Medulla oblongata (tissue), 1 donor: ENCODE results near the gene STN1.

Source experiments
- DNase-seq: peaks from one replicate; pipeline ENCODE4 v3.0.0-alpha.2; 2015; ENCODE audit errors: extremely low spot score

STN1 gene

DNA sequence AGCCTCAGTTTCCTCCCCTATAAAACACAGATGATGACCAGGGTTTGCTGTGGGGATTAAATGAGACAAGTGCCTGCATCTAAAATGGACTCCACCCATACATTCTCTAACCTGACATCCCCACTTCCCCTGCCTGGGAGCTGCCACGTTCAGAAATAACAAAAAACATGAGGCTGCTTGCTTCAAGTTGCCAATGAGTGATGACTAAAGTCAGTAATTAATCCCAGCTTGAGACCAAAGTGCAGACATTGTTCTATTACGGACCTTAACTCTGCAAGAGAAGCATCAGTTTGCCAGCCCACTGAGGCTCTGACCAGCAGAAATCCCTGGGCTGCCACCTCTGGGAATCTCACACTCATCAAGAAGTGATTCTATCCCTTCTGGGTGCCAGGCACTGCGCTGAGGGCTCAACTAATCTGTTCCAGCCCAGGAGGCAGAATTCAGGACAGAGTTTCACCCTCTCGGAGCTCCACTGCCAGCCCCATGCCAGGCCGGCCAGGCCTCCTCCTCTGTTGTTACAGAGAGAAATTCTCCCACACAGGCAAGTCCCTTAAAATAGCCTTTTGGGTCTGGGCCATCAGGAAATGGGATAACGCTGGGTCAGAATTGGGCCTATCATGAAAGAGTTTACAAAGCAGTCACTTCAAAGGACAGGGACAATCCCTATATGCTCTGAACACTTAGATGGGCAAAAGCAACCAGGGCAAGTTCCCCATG lies 74.0 kb downstream of the STN1 start:
- no peak for DNase-seq

DNA sequence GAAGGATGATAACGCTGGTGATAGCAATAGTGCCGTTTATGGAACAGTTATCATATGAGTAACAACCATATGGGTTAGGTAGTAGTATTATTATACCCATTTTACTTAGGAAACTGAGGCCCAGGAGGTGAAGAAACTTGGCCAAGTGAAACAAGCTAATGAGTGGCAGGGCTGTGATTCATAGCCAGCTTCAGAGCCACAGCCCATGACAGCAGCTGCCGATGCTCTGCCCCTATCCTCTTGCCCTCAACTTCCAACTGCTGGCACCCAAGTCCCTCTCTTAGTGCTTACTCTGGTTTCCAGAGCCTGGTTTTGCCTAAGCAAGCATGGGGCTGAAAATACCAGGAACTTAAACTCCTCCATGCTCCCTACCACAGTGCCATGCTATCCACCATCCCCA lies 74.9 kb downstream of the STN1 start:
- no peak for DNase-seq

DNA sequence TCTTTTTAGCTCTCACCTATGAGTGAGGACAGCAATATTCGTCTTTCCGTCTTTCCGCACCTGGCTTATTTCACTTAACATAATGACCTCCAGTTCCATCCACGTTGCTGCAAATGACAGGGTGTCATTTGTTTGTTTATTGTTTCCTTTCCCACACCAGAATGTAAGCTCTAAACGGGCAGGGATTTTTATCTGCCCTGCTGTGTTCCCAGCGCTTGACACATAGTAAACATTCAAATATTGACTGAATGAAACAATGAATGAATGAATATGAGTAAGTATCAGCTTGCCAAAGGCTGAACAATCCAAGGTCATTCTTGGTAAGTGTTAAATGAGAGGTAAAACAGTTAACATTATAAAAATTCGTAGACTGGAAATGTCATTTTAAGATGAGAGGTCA lies 75.4 kb downstream of the STN1 start:
- DNase-seq, result no peak

DNA sequence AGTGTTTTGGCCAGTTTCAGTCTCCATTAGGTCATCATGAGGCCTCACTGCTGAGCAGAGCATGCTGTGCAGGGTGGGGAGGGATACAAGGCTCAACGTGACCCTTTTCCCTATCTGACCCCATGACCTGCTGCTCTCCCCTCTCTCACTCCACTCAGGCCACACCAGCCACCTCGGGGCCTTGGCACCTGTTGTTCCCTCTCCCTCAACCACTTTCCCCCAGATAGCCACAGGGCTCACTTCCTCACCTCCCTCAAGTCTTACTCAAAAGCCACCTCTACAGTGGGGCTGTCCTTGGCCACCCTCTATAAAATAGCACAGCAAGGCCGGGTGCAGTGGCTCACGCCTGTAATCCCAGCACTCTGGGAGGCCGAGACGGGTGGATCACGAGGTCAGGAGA lies 76.5 kb downstream of the STN1 start:
- no peak for DNase-seq

DNA sequence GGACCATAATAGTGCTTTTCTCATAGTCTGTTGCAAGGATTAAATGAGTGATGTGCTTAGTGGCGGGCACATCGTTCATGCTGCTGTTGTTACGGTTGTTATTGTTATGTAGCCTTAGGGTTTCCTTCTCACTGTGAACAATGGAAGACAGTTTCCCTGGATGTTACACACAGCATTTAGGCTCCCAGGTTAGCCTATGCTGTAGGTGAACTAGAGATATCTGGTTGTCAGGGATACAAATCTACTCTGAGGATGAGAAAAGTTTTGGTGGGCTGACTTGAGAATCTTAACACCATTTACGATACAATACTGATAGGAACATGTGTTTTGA lies 77.3 kb downstream of the STN1 start:
- DNase-seq, result no peak

DNA sequence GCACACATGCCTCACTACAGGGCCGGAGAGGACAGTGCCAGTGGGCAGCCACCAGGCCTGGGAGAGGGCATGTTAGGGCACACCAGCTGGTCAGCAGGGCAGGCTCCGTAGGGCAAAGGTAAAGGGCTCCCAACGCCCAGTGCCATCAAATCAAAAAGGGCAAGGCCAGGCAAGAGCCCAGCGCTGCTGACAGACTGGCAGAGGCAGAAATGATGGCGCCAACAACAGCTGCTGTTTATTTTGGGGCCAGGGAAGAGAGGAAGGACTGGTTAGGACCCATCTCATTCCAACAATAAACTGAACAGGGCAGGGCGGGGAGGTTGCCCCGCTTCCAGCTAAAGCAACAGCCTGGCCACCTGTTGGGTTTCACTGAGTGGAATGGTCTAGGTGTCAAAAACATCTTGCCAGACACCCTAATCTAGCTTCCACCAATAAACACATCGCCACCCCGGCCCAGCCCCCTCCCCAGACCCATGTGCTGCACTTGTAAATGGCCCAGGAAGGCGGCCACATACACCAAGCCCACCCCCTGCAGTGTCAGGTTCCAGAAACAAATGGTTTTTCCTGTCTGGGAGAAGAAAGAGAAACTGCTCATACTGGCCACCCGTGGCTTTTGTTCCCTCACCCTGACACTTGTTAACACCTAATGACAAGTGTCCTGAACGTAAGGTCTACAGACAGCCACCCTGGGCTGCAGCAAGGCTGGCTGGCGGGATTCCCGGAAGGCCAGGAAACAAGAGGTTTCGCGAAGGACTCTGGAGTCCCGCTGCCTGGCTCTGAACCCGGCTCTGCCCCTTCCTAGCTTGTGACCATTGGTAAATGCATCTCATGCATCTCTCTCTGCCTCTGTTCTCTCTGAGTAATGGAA lies 77.9 kb downstream of the STN1 start:
- DNase-seq, result peak; percentile 67

DNA sequence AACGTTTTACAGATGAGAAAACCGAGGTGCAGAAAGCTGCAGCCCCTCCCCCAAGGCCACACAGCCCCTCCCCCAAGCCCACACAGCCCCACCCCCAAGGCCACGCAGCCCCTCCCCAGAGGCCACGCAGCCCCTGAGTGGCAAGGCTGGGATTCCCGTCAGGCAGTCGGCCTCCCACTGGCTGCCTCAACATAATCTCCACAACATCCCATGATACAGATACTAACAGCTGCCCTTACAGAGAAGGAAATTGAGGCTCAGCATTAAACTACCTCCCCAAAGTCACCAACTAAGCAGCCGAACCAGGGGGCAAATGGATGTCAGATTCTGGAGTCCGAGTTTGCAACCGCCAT lies 78.5 kb downstream of the STN1 start:
- no peak for DNase-seq

DNA sequence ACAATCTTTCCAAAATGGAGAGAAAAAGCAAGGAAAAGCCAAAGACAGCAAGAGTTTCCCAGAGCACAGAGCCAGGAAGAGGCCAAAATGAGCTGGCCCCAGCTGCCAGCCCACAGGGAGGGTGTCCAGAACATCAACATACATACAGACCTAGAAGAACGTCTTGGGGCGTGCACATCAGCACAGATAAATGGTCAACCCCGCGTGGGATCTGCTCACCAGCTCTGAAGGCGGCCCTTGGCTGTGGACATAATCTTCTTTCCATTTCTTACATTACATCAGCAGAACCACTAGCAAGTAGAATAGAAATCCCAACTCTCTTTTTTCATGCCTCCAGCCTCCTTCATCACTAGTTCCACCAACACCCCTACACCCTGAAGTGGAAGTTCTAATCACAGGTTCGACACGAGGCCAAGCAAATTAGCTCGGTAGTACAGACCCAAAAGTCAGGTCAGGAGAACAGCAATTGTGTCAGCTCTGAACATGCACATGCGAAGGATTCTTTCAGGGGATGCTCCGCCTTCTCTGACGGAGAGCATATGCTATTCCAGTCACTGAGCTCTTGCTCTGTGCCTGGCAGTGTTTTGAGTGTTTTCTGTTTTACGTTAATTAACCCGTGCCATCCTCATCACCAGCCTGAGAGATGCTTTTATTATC lies 79.0 kb downstream of the STN1 start:
- DNase-seq, result no peak

DNA sequence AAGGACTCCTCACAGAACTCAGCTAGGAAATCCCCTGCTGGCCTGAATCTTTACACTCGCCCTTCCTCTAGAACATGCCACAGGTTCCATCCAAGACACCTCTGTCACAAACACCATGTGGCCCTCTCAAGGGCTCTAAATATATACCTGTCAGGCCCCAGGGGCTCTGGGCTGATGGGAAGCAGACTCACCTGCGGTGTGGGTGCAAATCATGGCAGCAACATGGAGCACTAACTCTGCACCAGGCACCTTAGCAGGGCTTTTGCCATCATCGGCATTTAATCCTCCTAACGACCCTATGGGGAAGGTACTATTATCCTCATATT lies 80.0 kb downstream of the STN1 start:
- DNase-seq, result no peak

DNA sequence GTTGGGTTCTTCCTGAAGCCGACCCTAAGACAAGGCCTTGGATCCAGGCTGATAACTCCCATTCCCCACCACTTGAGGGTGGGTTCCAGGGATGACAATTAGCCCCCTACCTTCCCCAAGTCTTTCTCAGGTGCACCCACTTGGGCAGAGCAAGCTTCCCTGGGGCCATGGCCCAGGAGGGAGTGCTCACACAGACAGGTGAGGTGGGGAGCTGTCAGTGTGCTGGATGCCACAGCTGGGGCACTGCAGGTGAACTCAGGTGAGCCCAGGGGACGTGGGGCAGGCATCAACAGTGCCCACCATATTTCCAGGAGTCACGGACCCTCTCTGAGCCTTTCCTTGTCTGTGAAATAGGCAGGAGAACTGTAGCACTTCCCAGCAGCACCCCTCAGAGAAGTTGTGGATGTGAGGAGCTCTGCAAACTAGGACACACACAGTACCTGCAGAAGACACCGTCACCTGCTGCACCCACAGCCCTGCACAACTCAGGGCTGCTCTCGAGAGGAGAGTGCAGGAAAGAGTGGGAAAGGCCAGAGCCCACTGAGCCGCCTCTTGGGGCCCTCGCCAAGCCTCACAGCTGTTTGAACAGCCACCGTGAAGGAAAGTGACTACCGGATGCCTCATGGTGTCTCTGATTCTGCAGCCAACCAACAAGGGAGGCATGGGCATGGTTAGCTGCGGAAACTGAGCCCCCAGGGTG lies 80.5 kb downstream of the STN1 start:
- no peak for DNase-seq

DNA sequence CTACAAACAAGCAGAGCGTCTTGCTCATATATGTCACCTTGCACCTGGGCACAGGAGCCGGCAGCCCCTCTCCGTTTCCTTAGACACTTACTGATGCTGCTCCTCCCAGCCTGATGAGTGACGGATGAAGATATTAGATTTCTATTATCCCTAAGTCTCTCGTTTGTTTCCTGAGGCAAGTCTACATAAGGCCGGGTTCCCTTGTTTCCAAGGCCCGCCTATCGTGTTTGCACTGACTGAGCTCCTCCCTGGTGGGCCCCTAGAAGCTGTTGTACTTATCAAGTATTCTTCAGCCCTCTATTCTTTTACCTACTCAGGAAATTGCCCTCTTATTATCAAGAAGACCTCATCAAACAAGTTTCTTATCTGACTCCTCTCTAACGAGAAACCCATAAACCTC lies 81.1 kb downstream of the STN1 start:
- DNase-seq, result no peak

DNA sequence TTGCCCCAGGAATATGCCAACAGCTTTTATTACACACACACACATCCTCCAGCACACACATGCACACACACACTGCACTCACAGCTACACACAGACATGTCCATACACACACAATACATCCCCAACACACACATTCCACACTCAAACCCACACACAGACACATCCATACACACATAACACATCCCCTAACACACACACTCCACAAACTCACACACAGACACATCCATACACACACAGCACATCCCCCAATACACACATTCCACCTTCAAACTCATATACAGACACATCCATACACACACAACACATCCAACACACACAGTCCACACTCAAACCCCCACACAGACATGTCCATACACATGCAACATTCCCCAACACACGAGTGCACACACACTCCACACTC lies 81.7 kb downstream of the STN1 start:
- no peak for DNase-seq

DNA sequence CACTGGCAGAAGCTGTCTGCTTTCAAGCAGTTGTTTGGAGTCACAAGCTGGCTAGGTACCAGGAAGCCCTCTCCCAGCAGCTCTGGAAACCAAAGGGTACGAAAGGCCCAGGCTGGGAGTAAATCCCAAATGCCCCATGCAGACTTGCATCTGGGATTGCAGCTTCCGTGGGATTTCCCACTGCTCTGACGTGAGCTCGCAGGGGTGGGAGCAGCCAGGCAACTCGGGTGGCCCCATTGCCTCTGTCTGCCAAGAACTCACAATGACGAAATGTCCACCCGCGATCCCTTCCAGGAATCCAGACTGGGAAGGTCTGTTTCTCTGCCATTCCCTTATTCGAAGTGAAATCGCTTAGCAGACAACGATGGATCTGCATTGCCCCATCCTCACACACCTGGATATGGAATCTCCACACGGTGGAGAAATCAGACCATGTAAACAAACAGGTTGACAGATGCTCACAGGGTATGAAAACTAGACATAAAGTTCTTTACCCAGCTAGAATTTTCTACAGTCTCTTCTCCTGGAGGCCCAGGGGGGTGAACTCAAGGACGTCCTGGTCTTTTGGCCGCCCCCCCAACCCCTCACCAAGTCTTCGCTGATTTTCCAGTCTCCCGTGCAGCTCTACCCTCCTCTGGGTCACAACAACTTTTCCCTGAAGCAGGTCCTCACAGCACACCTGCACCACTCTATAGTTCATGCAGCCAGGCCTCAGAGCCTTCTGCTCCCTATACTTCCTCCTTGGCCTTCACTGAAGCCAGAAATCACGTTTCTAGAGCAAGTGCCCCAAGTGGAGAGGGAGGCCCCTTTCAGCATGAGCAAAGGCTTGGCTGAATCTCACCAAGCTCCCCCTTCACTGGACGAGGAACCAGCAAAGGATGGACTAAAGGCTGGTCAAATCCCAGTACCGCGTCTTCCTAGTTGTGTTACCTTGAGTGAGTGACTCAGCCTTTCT lies 82.6 kb downstream of the STN1 start:
- peak; percentile 52 for DNase-seq

DNA sequence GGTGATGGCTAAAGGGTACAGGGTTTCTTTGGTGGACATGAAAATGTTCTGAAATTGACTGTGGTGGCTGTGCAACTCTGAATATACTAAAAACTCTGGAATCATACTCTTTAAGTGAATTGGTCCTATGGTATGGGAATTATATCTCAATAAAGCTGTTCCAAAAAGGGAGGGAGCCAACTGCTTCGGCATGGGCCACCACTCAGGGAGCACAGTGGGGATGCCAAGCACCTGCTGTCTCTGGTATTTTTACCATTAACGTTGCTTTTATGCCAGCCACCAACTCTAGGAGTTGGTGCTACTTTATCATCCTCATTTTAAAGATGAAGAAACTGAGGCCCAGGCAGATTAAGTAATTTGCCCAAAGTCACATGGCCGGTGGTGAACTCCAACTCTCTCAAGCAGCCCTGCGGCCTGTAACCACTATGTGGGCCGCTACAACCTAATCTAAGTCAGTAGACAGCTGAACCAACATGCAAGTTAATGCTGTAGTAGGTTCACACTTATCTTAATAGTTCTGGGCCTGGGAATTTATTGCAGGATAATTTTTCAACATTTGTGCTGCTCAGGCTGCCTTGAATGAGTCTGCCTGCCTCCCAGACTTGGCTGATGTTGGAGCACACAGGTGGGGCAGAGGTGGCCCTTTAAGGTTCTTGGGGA lies 83.4 kb downstream of the STN1 start:
- no peak for DNase-seq

DNA sequence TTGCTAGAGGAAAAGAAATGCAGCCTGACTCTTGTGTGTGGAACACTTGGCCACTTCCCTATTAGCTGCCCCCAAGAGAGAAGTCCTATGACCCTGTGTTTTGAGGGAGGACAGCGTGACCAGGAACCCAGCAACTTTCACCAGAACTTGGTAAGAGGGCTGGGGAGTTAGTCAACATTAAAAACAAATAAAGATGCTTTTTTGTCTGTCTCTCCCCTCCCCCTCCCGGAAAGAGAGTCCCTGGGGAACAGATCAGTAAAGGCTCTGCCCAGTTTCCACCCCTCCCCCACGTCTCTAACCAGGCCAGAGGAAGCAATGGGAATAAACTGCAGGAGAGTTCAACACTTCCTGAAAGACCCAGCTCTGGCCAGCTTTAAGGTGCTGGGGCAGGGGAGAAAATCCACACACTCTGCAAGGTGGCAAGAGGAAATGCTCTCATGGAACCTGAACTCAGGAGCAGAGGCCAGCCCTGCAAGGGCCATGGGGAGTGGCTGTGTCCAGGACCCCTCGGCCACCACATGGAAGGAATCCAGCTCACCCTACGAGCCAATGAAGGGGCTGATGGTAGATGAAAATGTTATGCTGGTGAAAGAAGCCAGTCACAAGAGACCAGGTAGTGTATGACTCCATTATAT lies 84.1 kb downstream of the STN1 start:
- peak; percentile 80 for DNase-seq

DNA sequence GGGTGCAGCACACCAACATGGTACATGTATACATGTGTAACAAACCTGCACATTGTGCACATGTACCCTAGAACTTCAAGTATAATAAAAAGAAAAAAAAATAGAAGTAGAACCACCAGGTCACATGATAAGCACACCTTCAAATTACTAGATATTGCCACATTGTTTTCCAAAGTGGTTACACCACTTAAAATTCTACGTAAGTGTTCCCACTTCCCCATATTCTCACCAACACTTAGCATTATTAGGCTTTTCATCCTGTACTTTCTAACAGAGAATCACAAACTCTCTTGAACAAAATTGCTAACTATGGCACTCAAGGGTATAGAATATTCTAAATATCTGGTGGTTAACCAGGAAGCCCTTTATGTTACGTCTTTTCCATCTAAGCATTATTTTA lies 85.2 kb downstream of the STN1 start:
- no peak for DNase-seq
